Measurements from ENCODE around the gene MAGEL2. TPM values are rescaled to one million over a fixed set of nuclear protein-coding genes. Genes with fewer than 3 reads are reported as not detected.

Gene MAGEL2
- total RNA-seq, 1 experiment from 2014 or later = 10.7 TPM

DNA sequence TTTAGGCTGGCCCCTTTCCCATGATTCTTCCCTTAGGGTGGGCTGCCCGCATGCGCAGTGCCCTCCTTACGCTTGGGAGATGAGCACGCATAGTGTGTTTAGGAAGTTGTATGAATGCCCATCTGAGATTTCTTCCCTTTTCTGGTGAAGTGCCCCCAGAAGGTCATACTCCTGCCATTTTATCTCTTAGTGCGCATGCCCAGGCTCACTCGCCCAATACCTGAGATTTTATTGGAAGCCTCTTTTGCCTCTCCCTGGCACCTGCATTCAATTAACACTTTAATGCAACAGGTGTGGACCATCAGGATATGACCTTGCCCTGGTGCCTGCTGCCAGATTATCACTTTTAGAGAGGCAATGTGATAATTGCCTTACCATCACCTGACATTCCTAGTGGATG is 45.5 kb downstream of the MAGEL2 start:
- peaks cover 55% of the 10 kb centered on the region for H3K9me3 Mint-ChIP-seq
- H3K4me3 Mint-ChIP-seq = no peak overlapping the region
- no peaks in the 10 kb centered on the region for H3K4me1 Mint-ChIP-seq
- H3K27ac Mint-ChIP-seq = no peak overlapping the region
- H3K27me3 Mint-ChIP-seq (ENCODE audit: low read depth) = no peaks in the 10 kb centered on the region
- H3K36me3 Mint-ChIP-seq = peaks cover 32% of the 10 kb centered on the region
- no peak for DNase-seq (ENCODE audit: low spot score)
- TF ChIP-seq CTCF (IDR thresholded peaks at IDR 0.05) = no peak
- TF ChIP-seq, protein P1, sequence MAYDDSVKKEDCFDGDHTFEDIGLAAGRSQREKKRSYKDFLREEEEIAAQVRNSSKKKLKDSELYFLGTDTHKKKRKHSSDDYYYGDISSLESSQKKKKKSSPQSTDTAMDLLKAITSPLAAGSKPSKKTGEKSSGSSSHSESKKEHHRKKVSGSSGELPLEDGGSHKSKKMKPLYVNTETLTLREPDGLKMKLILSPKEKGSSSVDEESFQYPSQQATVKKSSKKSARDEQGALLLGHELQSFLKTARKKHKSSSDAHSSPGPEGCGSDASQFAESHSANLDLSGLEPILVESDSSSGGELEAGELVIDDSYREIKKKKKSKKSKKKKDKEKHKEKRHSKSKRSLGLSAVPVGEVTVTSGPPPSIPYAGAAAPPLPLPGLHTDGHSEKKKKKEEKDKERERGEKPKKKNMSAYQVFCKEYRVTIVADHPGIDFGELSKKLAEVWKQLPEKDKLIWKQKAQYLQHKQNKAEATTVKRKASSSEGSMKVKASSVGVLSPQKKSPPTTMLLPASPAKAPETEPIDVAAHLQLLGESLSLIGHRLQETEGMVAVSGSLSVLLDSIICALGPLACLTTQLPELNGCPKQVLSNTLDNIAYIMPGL (CRISPR knock-in tag; IDR thresholded peaks at IDR 0.05) = no peak
- TF ChIP-seq PRRX2 (CRISPR knock-in tag; IDR thresholded peaks at IDR 0.05) = no peak
- TF ChIP-seq MLX (CRISPR knock-in tag; IDR thresholded peaks at IDR 0.05) = no peak
- no peak for TF ChIP-seq ZNF423 (CRISPR knock-in tag; IDR thresholded peaks at IDR 0.05)
- TF ChIP-seq ZNF138 (CRISPR knock-in tag; conservative IDR thresholded peaks at IDR 0.05) = no peak
- TF ChIP-seq FOXK1 (CRISPR knock-in tag; IDR thresholded peaks at IDR 0.05) = no peak
- no peak for TF ChIP-seq MYBL2 (CRISPR knock-in tag; IDR thresholded peaks at IDR 0.05)
- TF ChIP-seq ZNF671 (CRISPR knock-in tag; IDR thresholded peaks at IDR 0.05) = no peak
- TF ChIP-seq, protein P2, sequence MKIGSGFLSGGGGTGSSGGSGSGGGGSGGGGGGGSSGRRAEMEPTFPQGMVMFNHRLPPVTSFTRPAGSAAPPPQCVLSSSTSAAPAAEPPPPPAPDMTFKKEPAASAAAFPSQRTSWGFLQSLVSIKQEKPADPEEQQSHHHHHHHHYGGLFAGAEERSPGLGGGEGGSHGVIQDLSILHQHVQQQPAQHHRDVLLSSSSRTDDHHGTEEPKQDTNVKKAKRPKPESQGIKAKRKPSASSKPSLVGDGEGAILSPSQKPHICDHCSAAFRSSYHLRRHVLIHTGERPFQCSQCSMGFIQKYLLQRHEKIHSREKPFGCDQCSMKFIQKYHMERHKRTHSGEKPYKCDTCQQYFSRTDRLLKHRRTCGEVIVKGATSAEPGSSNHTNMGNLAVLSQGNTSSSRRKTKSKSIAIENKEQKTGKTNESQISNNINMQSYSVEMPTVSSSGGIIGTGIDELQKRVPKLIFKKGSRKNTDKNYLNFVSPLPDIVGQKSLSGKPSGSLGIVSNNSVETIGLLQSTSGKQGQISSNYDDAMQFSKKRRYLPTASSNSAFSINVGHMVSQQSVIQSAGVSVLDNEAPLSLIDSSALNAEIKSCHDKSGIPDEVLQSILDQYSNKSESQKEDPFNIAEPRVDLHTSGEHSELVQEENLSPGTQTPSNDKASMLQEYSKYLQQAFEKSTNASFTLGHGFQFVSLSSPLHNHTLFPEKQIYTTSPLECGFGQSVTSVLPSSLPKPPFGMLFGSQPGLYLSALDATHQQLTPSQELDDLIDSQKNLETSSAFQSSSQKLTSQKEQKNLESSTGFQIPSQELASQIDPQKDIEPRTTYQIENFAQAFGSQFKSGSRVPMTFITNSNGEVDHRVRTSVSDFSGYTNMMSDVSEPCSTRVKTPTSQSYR (CRISPR knock-in tag; IDR thresholded peaks at IDR 0.05) = no peak
- no peak for TF ChIP-seq PREB (CRISPR knock-in tag; IDR thresholded peaks at IDR 0.05; ENCODE audit: borderline replicate concordance)
- TF ChIP-seq ESRRA (CRISPR knock-in tag; IDR thresholded peaks at IDR 0.05; ENCODE audit: borderline replicate concordance) = no peak
- TF ChIP-seq FOXP4 (CRISPR knock-in tag; IDR thresholded peaks at IDR 0.05) = no peak
- TF ChIP-seq, protein P3, sequence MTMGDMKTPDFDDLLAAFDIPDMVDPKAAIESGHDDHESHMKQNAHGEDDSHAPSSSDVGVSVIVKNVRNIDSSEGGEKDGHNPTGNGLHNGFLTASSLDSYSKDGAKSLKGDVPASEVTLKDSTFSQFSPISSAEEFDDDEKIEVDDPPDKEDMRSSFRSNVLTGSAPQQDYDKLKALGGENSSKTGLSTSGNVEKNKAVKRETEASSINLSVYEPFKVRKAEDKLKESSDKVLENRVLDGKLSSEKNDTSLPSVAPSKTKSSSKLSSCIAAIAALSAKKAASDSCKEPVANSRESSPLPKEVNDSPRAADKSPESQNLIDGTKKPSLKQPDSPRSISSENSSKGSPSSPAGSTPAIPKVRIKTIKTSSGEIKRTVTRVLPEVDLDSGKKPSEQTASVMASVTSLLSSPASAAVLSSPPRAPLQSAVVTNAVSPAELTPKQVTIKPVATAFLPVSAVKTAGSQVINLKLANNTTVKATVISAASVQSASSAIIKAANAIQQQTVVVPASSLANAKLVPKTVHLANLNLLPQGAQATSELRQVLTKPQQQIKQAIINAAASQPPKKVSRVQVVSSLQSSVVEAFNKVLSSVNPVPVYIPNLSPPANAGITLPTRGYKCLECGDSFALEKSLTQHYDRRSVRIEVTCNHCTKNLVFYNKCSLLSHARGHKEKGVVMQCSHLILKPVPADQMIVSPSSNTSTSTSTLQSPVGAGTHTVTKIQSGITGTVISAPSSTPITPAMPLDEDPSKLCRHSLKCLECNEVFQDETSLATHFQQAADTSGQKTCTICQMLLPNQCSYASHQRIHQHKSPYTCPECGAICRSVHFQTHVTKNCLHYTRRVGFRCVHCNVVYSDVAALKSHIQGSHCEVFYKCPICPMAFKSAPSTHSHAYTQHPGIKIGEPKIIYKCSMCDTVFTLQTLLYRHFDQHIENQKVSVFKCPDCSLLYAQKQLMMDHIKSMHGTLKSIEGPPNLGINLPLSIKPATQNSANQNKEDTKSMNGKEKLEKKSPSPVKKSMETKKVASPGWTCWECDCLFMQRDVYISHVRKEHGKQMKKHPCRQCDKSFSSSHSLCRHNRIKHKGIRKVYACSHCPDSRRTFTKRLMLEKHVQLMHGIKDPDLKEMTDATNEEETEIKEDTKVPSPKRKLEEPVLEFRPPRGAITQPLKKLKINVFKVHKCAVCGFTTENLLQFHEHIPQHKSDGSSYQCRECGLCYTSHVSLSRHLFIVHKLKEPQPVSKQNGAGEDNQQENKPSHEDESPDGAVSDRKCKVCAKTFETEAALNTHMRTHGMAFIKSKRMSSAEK (CRISPR knock-in tag; IDR thresholded peaks at IDR 0.05; ENCODE audit: borderline replicate concordance) = no peak
- no peak for TF ChIP-seq SMAD4 (CRISPR knock-in tag; IDR thresholded peaks at IDR 0.05)
- no peak for ATAC-seq
- ChIA-PET POLR2A (no interaction called here), CTCF (no interaction called here)
